Colonic mucosa (tissue), 4 donors: ENCODE measurements around the gene CDH16. TPM values are rescaled to one million over a fixed set of nuclear protein-coding genes. Genes with fewer than 3 reads are reported as not detected.

ENCODE experiments used
- DNase-seq: peaks from one replicate; pipeline ENCODE4 v3.0.0-alpha.2; 2020
- H3K27ac ChIP-seq: fragments of 200-600 bp; one replicate; pipeline ENCODE4 v1.8.0; 2021
- H3K27me3 ChIP-seq: fragments of 200-600 bp; one replicate; pipeline ENCODE4 v1.8.0; 2021
- H3K36me3 ChIP-seq: fragments of 200-600 bp; one replicate; pipeline ENCODE4 v1.8.0; 2021
- H3K4me1 ChIP-seq: fragments of 200-600 bp; one replicate; pipeline ENCODE4 v1.8.0; 2021; ENCODE audit warnings: mild to moderate bottlenecking
- H3K4me3 ChIP-seq: fragments of 200-600 bp; one replicate; pipeline ENCODE4 v1.8.0; 2021
- H3K9ac ChIP-seq, 2 donors: one replicate each; pipeline ENCODE4 v1.7.0; 2013; ENCODE audit warnings: control low read depth in 2 of 2, low read depth in 2 of 2, low read length in 2 of 2
- H3K9me3 ChIP-seq: fragments of 200-600 bp; one replicate; pipeline ENCODE4 v1.8.0; 2021
- CTCF ChIP-seq: fragments of 200-600 bp; IDR thresholded peaks from one replicate; pipeline ENCODE4 v1.8.0; 2022; ENCODE audit warnings: antibody characterized with exemption, mild to moderate bottlenecking
- intact Hi-C: fragments of 100-400 bp; cut with DNase I; formaldehyde crosslinking; loops from one replicate; pipeline ENCODE4 v1.14.1; 2022
- total RNA-seq, 2 donors: library from RNA; stranded (reverse); fragmentation: NEBNext Ultra II Directional in 1 of 2; extraction: Animal tissue kit (Norgen Biotek cat#: 25700) in 1 of 2; gene quantifications; one replicate each; pipeline ENCODE4 v1.2.1, GENCODE V29; 2021
- donor health status: healthy.
- donor health status: DM: no; HTN: no; CAD: no.
- donor health status: DM: no; HTN: no; CAD: no.

Gene CDH16
- total RNA-seq, 2 donors from 2014 or later = 0.72 to 1.8 TPM

- Histone ChIP-seq H3K27me3 (peaks cover 15% of the 10 kb centered on the region), H3K4me3 (peak overlapping the region; percentile 51), H3K4me1 (no peaks in the 10 kb centered on the region), H3K27ac (no peak overlapping the region), H3K9ac (peak overlapping the region in 1 of 2 donors; percentile 16), H3K9me3 (no peaks in the 10 kb centered on the region), H3K36me3 (no peaks in the 10 kb centered on the region)
- DNase-seq = peak; percentile 55
- intact Hi-C loops = no loop called here
- TF ChIP-seq CTCF = peak; percentile 15
These were observed 6.0 kb upstream of the CDH16 start for GRCh38 chr16:66924527-66925321.

GRCh38 chr16:66923866-66924265 is 5.2 kb upstream of the CDH16 start:
- no peak overlapping the region for H3K4me3 ChIP-seq
- H3K27ac ChIP-seq = no peak overlapping the region

GRCh38 chr16:66923247-66923731 is 4.6 kb upstream of the CDH16 start:
- H3K9ac ChIP-seq = peak overlapping the region; percentile 12 to 31
- H3K27me3 ChIP-seq = peaks cover 15% of the 10 kb centered on the region
- no peaks in the 10 kb centered on the region for H3K9me3 ChIP-seq
- intact Hi-C loops = no loop called here
- no peaks in the 10 kb centered on the region for H3K4me1 ChIP-seq
- TF ChIP-seq CTCF = no peak
- H3K36me3 ChIP-seq = no peaks in the 10 kb centered on the region
- no peak overlapping the region for H3K4me3 ChIP-seq
- DNase-seq = no peak
- no peak overlapping the region for H3K27ac ChIP-seq

More at GRCh38 chr16:66923866-66924265, 5.2 kb upstream of the CDH16 start:
- intact Hi-C loops = no loop called here
- no peak for TF ChIP-seq CTCF
- no peaks in the 10 kb centered on the region for H3K9me3 ChIP-seq
- no peak for DNase-seq
- no peaks in the 10 kb centered on the region for H3K4me1 ChIP-seq
- H3K36me3 ChIP-seq = no peaks in the 10 kb centered on the region
- H3K27me3 ChIP-seq = peaks cover 15% of the 10 kb centered on the region
- peak overlapping the region; percentile 30 to 31 for H3K9ac ChIP-seq

- Histone ChIP-seq H3K9ac (no peak overlapping the region), H3K9me3 (no peaks in the 10 kb centered on the region), H3K27me3 (peaks cover 15% of the 10 kb centered on the region), H3K4me3 (no peak overlapping the region), H3K27ac (no peak overlapping the region), H3K36me3 (no peaks in the 10 kb centered on the region), H3K4me1 (no peaks in the 10 kb centered on the region)
- intact Hi-C loops = no loop called here
- TF ChIP-seq CTCF = no peak
- DNase-seq = no peak
These were observed 3.2 kb upstream of the CDH16 start for GRCh38 chr16:66921729-66922450.

GRCh38 chr16:66920924-66921680 is 2.4 kb upstream of the CDH16 start:
- no peak overlapping the region for H3K4me3 ChIP-seq
- peaks cover 15% of the 10 kb centered on the region for H3K27me3 ChIP-seq
- TF ChIP-seq CTCF = no peak
- no peak overlapping the region for H3K9ac ChIP-seq
- H3K9me3 ChIP-seq = no peaks in the 10 kb centered on the region
- DNase-seq = no peak
- intact Hi-C loops = no loop called here
- no peak overlapping the region for H3K27ac ChIP-seq
- H3K36me3 ChIP-seq = no peaks in the 10 kb centered on the region
- H3K4me1 ChIP-seq = no peaks in the 10 kb centered on the region
